ENCODE data around the gene TNNT2.

Gene TNNT2

GRCh38 chr1:201401700-201402099 lies 24.2 kb upstream of the TNNT2 start:
- no peak for DNase-seq

- DNase-seq = no peak
Measured at GRCh38 chr1:201400852-201401230, 23.4 kb upstream of the TNNT2 start.

GRCh38 chr1:201400212-201400851 lies 22.9 kb upstream of the TNNT2 start:
- no peak for DNase-seq

- DNase-seq = no peak
Measured at GRCh38 chr1:201399352-201400126, 22.1 kb upstream of the TNNT2 start.

- DNase-seq = no peak
Measured at GRCh38 chr1:201399018-201399351, 21.5 kb upstream of the TNNT2 start, which contains the start of gene LAD1. Gene LAD1, minus strand, starts transcription at chr1:201399324. Its CDS starts 18 bp downstream, at chr1:201399306.

- no peak for DNase-seq
Measured at GRCh38 chr1:201397675-201398074, 20.2 kb upstream of the TNNT2 start.

- no peak for DNase-seq
Measured at GRCh38 chr1:201396861-201397464, 19.5 kb upstream of the TNNT2 start.

- DNase-seq = no peak
Measured at GRCh38 chr1:201395936-201396335, 18.5 kb upstream of the TNNT2 start.

GRCh38 chr1:201394591-201394990 lies 17.1 kb upstream of the TNNT2 start:
- no peak for DNase-seq

GRCh38 chr1:201393076-201393475 lies 15.6 kb upstream of the TNNT2 start:
- no peak for DNase-seq

GRCh38 chr1:201391651-201392511 lies 14.4 kb upstream of the TNNT2 start:
- DNase-seq = no peak

- DNase-seq = no peak
Measured at GRCh38 chr1:201391225-201391624, 13.7 kb upstream of the TNNT2 start.

- DNase-seq = no peak
Measured at GRCh38 chr1:201389051-201389450, 11.6 kb upstream of the TNNT2 start.

- no peak for DNase-seq
Measured at GRCh38 chr1:201386208-201386607, 8.7 kb upstream of the TNNT2 start.

- no peak for DNase-seq
Measured at GRCh38 chr1:201385299-201385891, 7.9 kb upstream of the TNNT2 start.

GRCh38 chr1:201384406-201384782 lies 6.9 kb upstream of the TNNT2 start:
- DNase-seq = no peak

GRCh38 chr1:201383647-201384405 lies 6.3 kb upstream of the TNNT2 start:
- no peak for DNase-seq

- no peak for DNase-seq
Measured at GRCh38 chr1:201381130-201381529, 3.6 kb upstream of the TNNT2 start.

GRCh38 chr1:201379733-201380242 lies 2.3 kb upstream of the TNNT2 start:
- DNase-seq = no peak

GRCh38 chr1:201378804-201379203 lies 1.3 kb upstream of the TNNT2 start:
- no peak for DNase-seq

GRCh38 chr1:201376464-201377374 lies 761 bp downstream of the TNNT2 start:
- no peak for DNase-seq

All from CD4-positive, alpha-beta T cell treated with Interleukin-4 for 1 hour (primary cell).